Spleen (tissue), 7 donors: ENCODE measurements around the gene SLC10A3.

Experiments
- CTCF ChIP-seq, 11 experiments: fragments of 200-600 bp in 7 of 11; fragments of 450-650 bp in 4 of 11; sonication (generic) in 4 of 11; IDR thresholded peaks in 8 of 11; conservative IDR thresholded peaks in 3 of 11; 1 replicate in 7 of 11; 2 replicates in 4 of 11; pipeline versions ENCODE4 v1.4.0 to v1.8.0; 2016 to 2021; ENCODE audit warnings: antibody characterized with exemption in 11 of 11, inconsistent platforms in 4 of 11, mild to moderate bottlenecking in 1 of 11
- POLR2A ChIP-seq, 3 donors: fragments of 450-650 bp; IDR thresholded peaks; one replicate each; pipeline ENCODE4 v1.5.1; 2017; ENCODE audit warnings: antibody characterized with exemption in 3 of 3, mild to moderate bottlenecking in 1 of 3
- POLR2AphosphoS5 ChIP-seq, 3 donors: sonication (generic); formaldehyde crosslinking; IDR thresholded peaks; one replicate each; pipeline ENCODE4 v1.5.1; 2017; ENCODE audit warnings: antibody characterized with exemption in 3 of 3
- donor health status: DM: no; HTN: no; CAD: no; lungs with moderate emphysema.
- donor health status: DM: no; HTN: no; CAD: no.
- donor health status: DM: no; HTN: no; CAD: no.

GRCh38 chrX:154457491-154458115 is 32.8 kb downstream of the SLC10A3 start:
- TF ChIP-seq CTCF (IDR thresholded peaks at IDR 0.05 in 8 of 11, conservative IDR thresholded peaks at IDR 0.05 in 3 of 11) = no peak
- TF ChIP-seq POLR2A (IDR thresholded peaks at IDR 0.05) = no peak
- TF ChIP-seq POLR2AphosphoS5 (IDR thresholded peaks at IDR 0.05) = peak in 1 of 3 donors; percentile 31
